Suprapubic skin (tissue), 4 donors: Measurements from ENCODE around the gene OSER1.

ENCODE experiments used
- EP300 ChIP-seq: sonication (generic); formaldehyde crosslinking; IDR thresholded peaks from one replicate; pipeline ENCODE4 v1.6.1; 2017; ENCODE audit warnings: antibody characterized with exemption
- POLR2A ChIP-seq, 2 donors: fragments of 450-650 bp; IDR thresholded peaks; one replicate each; pipeline ENCODE4 v1.6.1; 2017; ENCODE audit warnings: antibody characterized with exemption in 2 of 2, mild to moderate bottlenecking in 2 of 2, moderate library complexity in 2 of 2
- POLR2AphosphoS5 ChIP-seq, 3 donors: sonication (generic); formaldehyde crosslinking; IDR thresholded peaks; one replicate each; pipeline ENCODE4 v1.6.1; 2017; ENCODE audit warnings: antibody characterized with exemption in 3 of 3

GRCh38 chr20:44166477-44166876, 44.1 kb downstream of the OSER1 start:
- no peak for TF ChIP-seq POLR2A (IDR thresholded peaks at IDR 0.05)
- TF ChIP-seq EP300, result no peak
- TF ChIP-seq POLR2AphosphoS5 (IDR thresholded peaks at IDR 0.05), result no peak
